HCEC 1CT (cell line): Measurements from ENCODE around the gene ARHGAP44.
A peak's percentile ranks its signal among the peaks of the same experiment; 100 is the strongest.

ENCODE experiments used
- DNase-seq: peaks from one replicate; pipeline ENCODE4 v3.0.0-alpha.2; 2017

ARHGAP44 gene

DNA sequence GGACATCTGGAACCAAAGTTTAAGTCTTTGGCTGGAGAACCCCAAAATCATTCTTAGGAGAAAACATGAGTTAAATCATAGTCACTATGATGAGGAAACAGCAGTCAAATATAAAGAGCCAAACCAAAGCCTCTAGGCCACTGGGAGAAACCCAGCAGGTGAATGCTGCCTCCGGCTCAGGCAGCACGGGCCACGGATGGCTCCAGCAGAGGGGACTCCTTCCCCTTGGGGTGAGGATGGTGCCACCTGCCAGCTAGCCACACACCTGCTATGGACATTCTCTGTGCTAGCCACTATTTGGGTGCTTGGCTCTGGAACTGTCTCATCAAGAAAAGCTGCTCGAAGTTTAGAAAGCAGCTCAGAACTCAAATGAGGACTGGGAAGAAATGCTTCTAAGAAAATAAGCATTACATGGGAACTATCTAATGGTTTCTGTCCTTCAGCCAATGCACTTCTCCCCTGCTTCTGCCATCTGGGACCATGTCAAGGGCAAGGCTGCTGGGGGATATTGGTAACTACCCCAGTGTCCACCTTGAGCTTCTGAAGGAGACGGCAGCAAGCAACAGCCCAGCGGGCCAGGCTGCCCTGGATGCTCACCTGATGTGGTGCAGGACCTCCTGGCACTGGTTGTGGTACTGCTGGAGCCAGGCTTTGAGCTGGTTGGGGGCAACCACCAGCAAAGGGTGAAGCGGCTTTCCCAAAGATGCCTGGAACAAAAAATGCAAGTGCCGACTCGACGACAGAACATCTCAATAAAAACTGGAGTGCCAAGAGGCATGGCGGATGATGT is 206.0 kb downstream of the ARHGAP44 start:
- DNase-seq, result no peak

DNA sequence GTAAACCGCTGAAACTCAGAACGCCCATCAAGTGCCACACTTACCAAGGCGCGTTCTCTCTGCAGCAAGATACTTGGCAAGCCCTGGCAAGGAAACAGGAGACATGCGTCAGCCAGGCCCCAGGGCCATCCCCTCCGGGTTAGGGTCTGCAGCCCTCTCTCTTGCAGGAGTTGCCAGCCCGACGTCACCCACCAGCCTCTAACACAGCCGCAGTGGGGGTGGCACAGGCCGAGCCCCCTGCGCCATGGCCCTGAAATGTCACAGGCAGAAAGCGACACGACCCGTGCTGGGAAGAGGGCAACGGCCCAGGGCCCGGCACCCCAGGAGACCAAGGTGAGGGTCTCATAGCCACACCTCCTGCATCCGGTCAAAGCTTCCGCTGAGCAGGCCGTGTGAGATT is 206.6 kb downstream of the ARHGAP44 start:
- DNase-seq, result no peak

DNA sequence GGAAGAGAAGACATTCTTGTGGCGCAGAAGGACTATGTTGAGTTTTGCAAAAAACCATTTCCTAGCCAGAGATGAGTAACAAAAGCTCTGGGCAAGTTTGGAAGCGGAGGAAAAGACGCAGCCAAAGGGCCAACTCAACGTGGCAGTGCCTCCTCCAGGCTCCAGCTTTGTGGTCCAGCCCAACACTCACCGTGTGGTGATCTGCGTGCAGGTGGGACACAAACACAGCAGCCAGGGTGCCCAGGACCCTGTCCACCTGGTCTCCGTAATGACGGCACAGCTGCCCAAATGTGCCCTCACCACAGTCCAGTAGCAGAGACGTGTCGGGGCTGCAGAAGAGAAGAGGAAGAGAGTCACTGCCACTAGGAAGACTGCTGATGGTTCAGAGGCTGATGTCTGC is 207.1 kb downstream of the ARHGAP44 start:
- DNase-seq, result no peak

DNA sequence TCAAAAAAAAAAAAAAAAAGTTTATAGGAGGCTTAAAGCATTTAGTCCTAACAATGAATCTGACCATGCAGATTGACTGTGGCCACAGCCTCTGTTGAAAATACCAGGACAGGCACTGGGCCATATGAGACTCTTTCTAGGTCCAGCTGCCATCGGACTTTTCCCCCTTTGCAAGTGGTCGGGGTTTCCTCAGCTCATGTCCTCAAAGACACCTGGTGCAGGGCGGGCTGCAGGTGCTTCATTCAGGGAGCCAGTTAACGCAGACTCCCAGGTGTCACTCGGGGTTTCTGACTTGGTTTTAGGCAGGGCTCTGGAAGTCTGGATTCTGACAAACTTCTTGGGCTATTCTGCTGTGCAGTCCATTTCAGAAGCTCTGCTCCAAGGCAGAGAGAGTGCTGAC is 207.6 kb downstream of the ARHGAP44 start:
- no peak for DNase-seq

DNA sequence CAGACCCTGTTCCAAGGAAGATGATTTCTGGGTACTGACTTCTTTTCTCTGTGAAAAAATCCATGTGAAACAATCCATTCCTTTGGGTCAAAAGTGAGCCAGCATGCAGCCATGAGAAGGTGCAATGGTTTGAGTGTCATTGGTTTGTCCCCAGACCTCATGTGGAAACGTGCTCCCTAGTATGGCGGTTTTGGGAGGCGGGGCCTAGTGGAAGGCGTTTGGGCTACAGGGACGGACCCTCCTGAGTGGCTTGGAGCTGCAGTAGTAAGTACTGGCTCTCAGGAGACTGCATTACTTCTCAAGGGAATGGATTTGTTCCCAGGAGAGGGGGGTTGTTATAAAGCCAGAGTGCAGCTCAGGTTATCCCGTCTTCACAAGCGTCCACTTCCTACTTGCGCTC is 209.2 kb downstream of the ARHGAP44 start:
- no peak for DNase-seq

DNA sequence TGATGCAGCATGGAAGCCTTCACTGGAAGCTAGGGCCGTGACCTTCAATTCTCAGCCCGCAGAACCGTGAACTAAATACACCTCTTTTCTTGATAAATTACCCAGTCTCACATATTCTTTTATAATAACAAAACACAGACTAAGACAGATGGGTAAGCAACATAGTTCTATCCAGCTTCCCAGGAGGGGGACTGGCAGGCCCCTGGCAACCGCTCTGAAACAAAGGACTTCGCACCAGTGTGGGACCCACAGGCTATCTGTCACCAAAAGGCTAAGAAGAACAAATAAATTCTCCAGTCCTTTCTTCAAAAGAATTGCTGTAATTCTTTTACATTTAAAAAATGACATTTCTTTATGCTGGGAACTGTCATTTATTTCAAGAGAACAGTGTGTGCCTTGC is 209.6 kb downstream of the ARHGAP44 start:
- DNase-seq, result no peak

DNA sequence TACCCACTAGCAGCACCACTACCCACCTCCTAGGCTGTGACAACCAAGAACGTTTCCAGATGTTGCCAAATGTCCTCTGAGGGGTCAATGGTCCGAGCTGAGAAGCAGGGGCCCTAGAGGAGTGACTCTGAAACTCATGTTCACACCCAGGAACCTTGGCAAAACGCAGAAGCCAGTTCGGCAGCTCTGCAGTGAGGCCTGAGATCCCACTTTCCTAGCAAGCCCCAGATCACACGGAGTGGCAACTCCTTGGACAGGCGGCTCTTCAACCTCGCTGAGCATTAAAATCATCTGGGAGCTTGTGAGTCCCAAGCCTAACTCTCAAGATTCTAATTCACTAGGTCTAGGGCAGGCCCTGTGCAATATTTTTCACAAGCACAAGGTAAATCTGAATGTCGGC is 211.3 kb downstream of the ARHGAP44 start:
- DNase-seq, result no peak

DNA sequence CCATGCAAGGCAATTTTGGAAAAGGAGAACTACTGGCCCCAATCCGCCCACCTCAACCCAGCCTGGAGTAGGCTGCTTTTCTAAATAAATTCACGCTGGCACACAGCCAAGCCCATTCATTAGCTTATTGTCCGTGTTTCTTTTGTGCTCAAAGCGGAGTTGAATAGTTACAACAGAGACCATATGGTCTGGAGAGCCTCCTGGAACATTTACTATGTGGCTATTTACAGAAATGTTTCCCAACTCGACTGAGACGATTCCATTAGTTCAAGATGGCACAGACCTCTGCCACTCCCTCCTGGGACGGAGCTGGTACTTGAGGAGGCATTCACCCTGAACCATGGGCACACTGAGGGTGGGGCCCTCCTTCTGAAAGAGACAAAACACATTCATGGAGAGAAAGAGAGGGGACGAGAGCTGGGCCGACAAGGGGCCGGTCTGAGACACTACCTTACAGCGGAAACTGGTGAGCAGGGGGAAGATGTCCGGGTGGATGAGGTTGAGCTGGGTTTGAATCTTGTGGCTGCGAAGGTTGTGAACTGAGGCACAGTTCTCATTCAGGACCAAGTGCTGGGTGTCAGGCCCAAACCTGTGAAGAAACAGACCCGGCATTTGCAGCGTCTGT is 212.8 kb downstream of the ARHGAP44 start:
- DNase-seq, result no peak

DNA sequence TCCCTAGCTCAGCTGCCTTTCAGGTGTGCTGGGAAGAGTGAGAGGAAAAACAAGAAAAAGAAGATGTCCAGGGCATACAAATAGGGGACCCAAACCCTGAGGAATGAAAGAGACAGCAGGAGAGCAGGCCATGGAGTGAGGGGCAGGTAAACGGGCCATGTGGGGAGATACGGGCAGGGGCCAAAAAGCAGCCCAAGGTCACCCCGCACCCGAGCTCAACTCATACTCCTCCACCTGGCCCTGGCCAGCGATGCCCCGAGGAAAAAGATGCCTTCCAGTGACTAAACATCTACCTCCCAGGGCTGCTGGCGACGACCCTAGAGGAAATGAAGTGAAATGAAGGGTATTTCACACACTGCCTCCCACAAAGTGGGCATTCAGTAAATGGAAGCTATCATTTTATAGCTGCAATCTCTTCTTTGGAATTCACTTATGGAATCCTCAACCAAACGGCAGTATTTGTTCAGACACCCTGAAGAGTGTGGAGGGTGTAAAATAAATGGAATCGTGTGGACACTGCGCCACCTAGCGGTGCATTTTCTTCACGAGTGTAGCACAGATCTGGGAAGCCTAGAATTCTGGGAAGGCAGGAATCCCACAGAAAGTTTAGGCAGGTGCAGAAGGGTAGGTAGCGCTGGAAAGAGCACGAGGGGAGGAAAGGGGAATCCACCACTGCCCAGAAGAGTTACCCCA is 213.6 kb downstream of the ARHGAP44 start:
- DNase-seq, result peak; percentile 55

DNA sequence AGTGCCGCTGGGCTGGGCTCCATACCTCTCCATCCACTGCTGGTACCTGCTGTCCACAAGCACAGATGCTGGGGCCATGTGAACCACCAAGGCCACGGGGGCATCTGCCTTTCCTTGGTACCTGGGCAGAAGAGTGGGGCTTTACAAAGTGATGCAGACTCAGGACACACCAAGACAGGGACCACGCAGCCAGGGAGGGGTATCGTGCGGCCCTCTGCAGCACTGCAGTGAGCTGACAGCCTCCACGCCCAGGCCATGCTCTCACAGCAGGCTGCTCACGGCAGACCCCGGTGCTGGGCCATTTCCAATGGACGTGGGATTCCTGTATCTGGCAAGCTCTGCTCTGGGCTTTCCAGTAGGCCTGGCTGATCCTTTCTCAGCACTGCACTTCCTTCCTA is 214.2 kb downstream of the ARHGAP44 start:
- DNase-seq, result no peak

DNA sequence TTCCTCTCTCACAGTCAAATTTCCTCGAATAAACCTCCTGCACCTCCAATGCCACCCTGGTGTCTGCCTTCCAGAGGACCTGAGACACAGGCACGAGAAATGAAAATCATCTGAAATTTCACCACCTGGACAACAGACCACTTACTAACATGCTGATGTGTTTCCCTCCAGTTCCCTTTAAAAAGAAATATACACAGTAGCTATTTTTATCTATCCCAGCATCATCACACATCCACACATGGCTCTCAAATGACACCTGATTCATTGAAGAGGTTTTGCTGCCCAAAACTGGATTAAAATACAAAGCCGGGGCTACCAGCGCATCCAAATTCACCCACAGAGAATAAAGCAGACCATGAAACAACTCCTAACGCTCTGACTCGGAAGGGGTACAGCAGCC is 214.6 kb downstream of the ARHGAP44 start:
- DNase-seq, result no peak

DNA sequence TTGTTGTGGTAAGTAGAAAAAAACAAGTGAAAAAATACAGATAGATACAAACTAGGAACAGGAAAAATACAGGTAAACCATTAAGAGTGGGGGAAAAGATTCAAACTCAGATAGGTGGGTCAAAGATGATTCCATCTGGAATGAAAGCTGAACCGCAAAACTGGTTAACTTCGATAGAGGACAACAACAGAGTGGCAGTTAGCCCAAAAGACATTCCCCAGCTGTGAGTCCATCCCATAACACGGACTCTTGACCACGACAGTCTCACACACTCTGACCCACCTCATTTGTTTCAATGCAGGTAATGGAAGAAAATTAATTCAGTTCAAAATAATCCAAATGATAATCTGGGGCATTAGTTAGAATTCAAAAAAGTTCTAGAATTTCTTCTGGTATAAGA is 215.0 kb downstream of the ARHGAP44 start:
- no peak for DNase-seq

DNA sequence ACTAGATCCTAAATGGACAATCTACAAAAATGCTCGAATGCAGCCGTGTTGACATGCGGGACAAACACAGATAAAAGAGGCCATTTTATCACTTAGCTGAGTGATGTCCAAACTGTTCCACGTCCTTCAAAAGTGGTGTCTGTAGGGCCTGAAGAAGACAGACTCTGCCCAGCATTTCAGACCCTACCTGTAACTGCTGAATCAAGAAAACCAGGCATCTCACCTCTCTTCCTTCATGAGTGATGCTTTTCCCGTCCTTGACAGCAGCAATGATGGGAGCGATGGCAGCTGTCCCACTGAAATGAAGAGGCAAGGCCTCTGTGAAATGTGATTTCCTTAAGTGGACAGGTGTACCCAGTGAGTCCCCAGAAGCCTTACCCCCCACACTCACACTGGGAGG is 216.2 kb downstream of the ARHGAP44 start:
- DNase-seq, result no peak

DNA sequence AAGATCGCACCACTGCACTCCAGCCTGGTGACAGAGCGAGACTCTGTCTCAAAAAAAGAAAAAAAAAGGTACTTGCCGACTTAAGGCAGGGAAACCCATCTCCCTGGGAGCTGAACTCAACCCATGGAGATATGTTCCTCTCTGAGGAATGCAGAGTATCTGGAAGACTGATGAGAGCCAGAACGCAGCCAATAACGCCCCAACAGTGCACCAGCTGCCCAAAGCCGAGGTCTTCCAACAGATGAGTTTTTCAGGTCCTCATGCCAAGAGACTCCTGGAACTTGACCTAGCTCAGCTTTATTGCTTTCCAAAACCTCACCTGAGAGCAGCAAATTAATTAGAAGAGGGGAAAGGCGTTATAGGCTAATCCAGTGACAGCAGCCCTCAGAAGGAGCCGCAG is 219.2 kb downstream of the ARHGAP44 start:
- DNase-seq, result no peak

DNA sequence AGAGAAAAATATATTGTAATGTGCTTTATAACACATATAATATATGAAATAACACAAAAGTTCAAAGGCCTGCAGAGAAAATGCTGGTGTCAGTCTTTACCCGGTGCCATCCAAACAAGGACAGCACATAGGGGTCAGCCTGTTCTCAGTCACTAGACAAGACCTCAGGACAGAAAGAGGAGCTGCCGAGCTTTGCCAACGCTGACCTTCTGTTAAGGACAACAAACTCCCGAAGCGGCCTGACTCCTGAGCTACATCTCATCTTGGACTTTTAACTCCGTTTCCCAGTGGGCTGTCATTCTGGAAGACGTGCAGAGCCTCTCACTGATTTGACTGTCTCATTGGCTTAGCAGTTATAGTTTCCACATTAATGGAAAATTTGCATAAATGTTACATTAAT is 221.7 kb downstream of the ARHGAP44 start:
- DNase-seq, result no peak

DNA sequence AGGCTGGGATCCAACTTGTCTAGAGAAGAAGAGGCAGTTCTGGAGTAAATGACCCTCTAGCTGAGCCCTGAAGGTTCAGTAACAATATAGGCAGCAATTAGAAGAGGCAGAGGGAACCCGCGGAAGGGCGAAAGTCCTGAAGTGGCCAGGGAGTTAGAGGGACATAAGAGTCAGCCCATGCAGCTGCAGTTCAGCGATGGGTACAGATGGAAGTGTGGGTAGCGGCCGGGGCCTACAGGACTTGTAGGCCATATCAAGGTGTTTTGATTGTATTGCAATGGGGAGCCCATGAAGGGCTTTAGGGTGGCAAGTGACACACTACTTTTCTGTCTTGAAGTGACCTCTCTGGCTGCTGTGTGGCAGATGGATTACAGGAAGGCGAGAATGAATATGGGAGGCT is 225.5 kb downstream of the ARHGAP44 start:
- no peak for DNase-seq

DNA sequence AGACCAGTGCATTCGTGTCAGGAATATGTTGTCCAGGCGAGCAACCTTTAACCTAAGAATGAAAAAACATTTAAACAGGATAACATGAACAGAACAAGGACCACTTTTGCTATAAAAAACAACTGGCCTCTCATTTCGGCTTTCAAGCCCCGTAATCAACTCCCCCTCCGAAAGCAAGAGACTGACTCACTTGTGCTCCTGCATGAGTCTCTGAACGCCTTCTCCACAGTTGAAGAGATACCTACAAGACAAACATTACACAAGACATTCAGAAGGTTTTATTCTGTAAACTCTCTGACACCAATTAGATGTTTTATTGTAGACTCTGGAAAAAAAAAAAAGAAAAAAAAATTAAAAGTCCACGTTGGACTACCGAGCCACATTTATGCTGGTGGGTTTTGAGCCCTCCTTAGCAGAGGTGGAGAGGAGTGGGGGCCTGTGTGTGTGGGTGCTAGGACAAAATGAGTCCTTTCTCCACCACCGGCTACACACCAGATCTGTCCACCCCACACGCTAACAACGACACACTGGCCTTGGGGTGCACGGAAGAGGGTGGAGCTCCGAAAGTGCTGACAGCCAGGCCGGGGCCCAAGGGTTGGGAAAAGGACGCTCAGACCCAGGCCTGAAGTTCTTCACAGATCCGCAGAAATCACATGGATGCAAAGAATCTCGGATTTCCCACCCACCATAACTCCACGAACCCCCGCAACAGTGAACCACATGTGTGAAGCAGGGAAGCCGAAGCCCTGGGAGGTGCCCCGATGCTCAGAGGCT is 227.8 kb downstream of the ARHGAP44 start:
- peak; percentile 45 for DNase-seq

DNA sequence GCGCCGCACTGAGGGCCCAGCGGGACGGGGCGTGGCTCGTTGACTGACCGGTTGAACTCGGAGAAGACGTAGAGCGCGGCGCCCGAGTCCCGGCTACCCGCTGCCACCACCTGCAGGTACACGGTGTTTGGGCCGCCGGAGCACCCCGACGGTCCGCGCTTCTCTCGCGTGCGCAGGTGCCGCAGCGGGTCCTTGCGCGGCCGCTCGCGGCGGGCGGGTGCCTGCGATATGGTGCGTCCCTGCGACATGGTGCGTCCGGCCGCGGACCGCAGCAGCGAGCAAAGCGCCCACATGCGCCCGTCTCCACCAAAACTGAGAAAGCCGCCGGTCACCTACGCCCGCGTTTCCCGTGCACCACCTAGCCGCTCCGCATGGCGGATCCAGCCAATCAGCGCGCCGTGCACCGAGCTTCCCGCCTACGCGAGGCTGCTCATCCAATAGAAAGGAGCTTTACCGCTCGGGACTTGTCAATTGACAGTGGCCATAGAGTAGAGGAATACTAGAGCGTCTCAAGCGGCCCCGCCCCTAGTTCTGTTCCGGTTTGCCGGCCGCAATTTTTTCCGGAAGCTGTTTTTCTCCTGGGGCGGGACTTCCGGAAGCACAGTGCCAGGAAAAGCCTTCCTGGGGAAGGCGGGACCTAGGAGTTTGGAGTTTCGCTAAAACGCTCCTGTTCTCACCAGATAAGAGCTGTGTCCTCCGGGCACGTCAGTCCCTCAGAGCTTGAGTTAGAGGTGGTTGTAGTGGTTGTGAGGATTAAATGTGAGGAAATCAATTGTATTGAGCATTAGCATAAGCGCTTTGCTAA is 228.6 kb downstream of the ARHGAP44 start, which contains the start of gene ELAC2:
Gene ELAC2, minus strand, starts transcription at position 373 of the 805 bp plus-strand sequence. Its CDS starts 80 bp downstream, at position 293.
- peak; percentile 100 for DNase-seq

DNA sequence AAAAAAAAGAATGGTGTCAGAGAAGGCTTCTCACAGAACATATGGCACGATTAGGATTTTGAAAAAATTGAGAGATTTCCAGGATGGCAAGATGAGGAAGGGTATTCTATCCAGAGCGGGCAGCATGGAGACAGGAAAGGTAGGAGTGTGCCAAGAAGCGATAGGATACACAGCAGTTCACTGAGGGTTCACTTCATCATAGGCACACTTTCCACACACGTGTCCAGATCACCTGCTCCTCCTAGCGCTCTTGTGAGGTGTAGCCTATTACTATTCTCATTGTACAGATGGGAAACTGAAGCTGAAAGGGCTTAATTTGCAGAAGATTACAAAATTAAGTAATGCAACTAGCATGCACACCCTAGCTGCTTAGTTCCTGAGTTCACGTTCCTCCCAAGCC is 234.7 kb downstream of the ARHGAP44 start:
- no peak for DNase-seq

DNA sequence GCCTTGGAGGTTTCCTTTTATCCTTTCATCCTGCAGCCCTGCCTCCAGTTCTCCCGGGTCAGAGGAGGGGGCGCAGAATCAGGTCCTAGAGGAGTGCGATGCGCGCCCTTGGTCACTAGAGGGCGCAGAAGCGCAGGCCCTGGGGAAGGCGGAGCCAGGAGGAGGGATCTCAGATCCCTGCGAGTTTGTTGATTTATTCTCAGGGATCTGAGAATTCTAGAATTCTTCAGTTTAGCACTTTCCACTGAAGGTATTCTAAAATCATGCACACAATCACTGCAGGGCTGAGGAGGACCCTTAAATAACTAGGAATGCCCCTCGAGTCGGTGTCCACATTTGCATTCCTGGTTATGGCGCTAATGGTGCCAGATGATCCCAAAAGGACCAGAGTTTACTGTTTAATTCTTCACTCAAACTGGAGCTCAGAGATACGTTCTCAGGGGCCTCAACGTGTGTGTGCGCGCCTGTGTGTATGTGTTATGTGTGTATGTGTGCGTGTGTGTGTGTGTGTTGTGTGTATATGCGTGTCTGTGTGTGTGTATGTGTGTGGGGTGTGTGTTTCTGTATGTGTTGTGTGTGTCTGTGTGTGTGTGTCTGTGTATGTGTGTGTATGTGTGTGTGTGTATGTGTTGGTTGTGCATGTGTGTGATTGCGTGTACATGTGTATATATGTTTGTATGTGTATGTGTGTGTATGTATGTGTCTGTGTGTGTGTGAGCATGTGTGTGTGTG is 235.4 kb downstream of the ARHGAP44 start:
- DNase-seq, result peak; percentile 49

DNA sequence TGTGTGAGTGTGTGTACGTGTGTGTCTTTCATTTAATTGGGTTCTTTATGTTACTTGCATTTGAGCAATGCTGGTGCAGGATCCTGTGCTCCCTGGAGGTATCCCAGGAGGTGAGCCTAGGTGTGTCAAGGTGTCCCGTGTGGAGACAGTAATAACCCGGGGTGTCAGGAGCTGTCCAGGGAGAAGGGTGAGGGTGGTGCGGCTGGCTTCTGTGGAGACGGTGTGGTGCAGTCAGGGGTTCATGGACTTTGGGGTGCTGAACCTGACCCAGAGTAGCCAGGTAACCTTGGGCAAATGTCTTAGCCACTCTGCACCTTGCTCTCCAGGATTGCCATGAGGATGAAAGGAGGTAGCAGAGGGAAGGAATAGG is 235.9 kb downstream of the ARHGAP44 start:
- DNase-seq, result no peak

DNA sequence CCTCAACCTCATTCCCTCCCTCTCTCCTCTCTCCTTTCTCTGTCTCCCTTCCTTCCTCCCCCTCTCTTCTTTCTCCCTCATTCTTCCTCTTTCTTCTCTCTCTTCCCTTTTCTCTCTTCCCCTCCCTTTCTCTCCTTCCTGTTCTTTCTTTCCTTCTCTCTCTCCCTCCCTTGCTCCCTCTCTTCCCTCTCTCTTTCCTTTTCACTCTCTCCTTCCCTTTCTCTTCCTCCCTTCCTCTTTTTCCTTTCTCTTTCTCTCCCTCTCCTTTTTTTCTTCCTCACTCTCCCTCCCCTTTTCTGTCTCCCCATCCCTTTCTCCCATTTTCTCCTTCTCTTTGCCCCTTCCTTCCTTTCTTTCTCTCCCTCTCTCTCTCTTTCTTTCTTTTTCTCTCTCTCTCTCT is 236.4 kb downstream of the ARHGAP44 start:
- DNase-seq, result no peak
